Dedifferentiated amniotic fluid mesenchymal stem cell (primary cell): Measurements from ENCODE around the gene MROH2A.
A peak's percentile ranks its signal among the peaks of the same experiment; 100 is the strongest.
"Not testable (repeated sequence)": the region's sequence is repeated elsewhere in the genome, so short reads cannot be mapped to it uniquely, and the experiment has no call there.

Source experiments
- DNase-seq: peaks from one replicate; pipeline ENCODE4 v3.0.0-alpha.2; 2016; ENCODE audit errors: extremely low spot score

The MROH2A gene

GRCh38 chr2:233778030-233778429, at the start of gene MROH2A:
TSS of gene MROH2A (plus strand) at chr2:233778330. CDS start at chr2:233779359, 1,029 bp downstream.
- DNase-seq, result no peak

DNA sequence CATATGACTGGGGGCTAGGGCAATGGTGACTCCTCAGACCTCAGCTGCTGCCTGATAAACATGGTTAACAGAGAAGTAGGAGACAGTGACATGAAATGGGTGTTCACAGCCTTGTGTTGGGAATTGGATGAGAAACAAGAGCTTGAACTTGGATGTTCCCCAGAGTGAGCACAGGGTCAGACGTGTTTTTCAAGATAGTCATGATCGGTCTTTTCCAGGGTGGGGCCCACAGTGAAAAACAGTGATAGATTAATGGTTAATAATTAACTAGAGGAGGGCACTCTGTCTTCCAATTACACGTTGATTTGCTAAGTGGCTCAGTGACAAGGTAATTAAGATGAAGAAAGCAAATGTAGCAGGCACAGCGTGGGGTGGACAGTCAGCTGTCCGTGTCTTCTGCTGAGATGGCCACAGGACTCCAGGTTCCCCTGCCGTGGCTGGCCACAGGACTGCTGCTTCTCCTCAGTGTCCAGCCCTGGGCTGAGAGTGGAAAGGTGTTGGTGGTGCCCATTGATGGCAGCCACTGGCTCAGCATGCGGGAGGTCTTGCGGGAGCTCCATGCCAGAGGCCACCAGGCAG, 49.3 kb upstream of the MROH2A start, which contains the start of gene UGT1A3:
UGT1A3 (plus strand) TSS at position 320 of the 579 bp plus-strand sequence; CDS start at position 405, 85 bp downstream.
- no peak for DNase-seq

DNA sequence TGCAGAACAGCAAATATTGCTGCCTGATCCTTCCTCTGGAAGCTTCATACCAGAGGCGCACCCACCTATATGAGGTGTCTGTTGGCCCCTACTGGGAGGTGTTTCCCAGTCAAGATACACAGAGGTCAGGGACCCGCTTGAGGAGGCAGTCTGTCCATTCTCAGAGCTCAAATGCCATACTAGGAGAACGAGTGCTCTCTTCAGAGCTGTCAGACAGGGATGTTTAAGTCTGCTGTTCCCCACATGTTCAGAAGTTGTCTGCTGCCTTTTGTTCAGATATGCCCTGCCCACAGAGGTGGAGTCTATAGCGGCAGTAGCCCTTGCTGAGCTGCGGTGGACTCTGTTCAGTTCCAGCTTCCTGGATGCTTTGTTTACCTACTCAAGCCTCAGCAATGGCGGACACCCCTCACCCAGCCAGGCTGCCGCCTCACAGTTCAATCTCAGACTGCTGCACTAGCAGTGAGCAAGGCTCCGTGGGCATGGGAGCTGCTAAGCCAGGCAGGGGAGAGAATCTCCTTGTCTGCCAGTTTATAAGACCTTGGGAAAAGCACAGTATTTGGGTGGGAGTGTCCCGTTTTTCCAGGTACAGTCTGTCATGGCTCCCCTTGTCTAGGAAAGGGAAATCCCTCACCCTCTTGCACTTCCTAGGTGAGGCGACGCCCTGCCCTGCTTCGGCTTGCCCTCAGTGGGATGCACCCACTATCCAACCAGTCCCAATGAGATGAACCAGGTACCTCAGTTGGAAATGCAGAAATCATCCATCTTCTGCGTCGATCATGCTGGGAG, 41.1 kb upstream of the MROH2A start:
- DNase-seq, result not testable (repeated sequence)

GRCh38 chr2:233740870-233741269, 37.3 kb upstream of the MROH2A start:
- DNase-seq, result no peak

GRCh38 chr2:233743464-233744259, 34.5 kb upstream of the MROH2A start:
- no peak for DNase-seq

DNA sequence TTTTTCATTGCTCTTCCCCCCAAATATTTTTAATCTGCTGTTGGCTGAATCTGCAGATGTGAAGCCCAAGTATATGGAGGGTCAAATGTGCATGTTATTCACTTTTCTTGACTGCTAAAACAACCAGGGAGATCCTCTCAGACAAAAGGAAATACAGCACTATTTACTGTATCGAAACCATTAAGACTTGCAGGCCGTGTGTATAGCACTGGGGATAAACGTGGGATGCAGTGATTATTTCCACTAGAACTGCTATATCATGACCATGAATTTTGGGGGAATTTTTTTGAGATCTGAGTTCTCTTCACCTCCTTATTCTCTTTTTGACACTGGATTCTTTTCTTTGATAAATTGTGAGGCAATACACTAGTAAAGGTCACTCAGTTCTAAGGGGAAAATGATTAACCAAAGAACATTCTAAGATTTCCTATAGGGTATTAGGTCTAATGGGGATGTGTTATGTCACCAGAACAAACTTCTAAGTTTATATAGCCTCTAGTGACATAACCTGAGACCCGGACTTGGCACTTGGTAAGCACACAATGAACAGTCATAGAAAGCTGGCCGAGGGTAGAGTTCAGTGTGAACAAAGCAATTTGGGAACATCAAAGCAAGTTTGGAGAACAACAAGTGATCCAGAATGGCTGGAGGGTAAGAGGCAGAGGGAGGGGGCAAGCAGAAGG, 32.9 kb upstream of the MROH2A start:
- DNase-seq, result no peak

DNA sequence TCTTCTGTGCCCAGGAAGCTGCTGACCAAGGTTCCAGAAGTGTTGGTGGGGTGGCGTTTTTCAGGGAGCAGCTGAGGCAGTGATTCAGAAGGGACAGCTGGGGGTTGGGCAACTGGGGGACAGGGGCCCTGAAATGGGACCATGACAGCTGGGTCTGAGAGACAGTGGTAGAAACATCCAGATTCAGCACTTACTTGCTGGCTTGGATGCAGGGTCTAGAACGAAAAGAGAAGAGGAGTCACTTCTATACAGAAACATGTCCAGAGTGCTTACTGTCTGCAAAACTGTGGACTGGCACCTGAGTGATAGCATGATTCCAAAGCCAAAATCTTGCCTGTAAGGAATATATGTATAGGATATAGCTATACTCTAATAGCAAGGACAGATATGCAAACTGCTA, 32.3 kb upstream of the MROH2A start:
- not testable (repeated sequence) for DNase-seq

GRCh38 chr2:233746475-233747282, 31.5 kb upstream of the MROH2A start:
- DNase-seq, result no peak

DNA sequence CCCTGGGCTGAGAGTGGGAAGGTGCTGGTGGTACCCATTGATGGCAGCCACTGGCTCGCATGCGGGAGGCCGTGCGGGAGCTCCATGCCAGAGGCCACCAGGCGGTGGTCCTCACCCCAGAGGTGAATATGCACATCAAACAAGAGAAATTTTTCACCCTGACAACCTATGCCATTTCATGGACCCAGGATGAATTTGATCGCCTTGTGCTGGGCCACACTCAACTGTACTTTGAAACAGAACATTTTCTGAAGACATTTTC, 30.9 kb upstream of the MROH2A start:
- DNase-seq, result no peak

- not testable (repeated sequence) for DNase-seq
Measured at GRCh38 chr2:233750689-233751088, 27.4 kb upstream of the MROH2A start.

- DNase-seq, result not testable (repeated sequence)
Measured at GRCh38 chr2:233751212-233752009, 26.7 kb upstream of the MROH2A start.

GRCh38 chr2:233754872-233755611, 23.1 kb upstream of the MROH2A start:
- DNase-seq, result no peak

- DNase-seq, result no peak
Measured at GRCh38 chr2:233756429-233757081, 21.6 kb upstream of the MROH2A start.

- DNase-seq, result no peak
Measured at GRCh38 chr2:233758141-233758540, 20.0 kb upstream of the MROH2A start.

GRCh38 chr2:233758849-233759248, 19.3 kb upstream of the MROH2A start:
- no peak for DNase-seq

GRCh38 chr2:233760043-233760442, 18.1 kb upstream of the MROH2A start, which contains the start of gene UGT1A1:
TSS of gene UGT1A1 (plus strand) at chr2:233760270. CDS start at chr2:233760288, 18 bp downstream.
- no peak for DNase-seq

GRCh38 chr2:233761040-233761769, 16.9 kb upstream of the MROH2A start:
- no peak for DNase-seq

- peak; percentile 36 for DNase-seq
Measured at GRCh38 chr2:233764264-233764663, 13.9 kb upstream of the MROH2A start.
